CD14-positive monocyte (primary cell): ENCODE data around the gene GLI3. TPM values are rescaled to one million over a fixed set of nuclear protein-coding genes. Genes with fewer than 3 reads are reported as not detected.

Experiments
- DNase-seq, 3 donors: peaks; one replicate each; pipeline ENCODE4 v3.0.0-alpha.2; 2011 to 2022
- H2AFZ ChIP-seq: 2 replicates; pipeline ENCODE4 v1.6.0; 2012; ENCODE audit warnings: mild to moderate bottlenecking, low read depth, low read length, inconsistent platforms; ENCODE audit not compliant: insufficient read depth, poor library complexity, severe bottlenecking
- H3K27ac ChIP-seq, 2 donors: 1 replicate in 1 of 2; 2 replicates in 1 of 2; pipeline ENCODE4 v1.5.1; 2012 to 2013; ENCODE audit warnings: low read length in 2 of 2, control low read depth in 1 of 2, inconsistent platforms in 1 of 2, low read depth in 1 of 2, mild to moderate bottlenecking in 1 of 2
- H3K27me3 ChIP-seq, 2 donors: one replicate each; pipeline versions ENCODE4 v1.6.0 to v1.6.1; 2011 to 2013; ENCODE audit warnings: low read length in 2 of 2; ENCODE audit not compliant: control insufficient read depth in 2 of 2, insufficient read depth in 2 of 2
- H3K36me3 ChIP-seq, 2 donors: replicated peaks in 1 of 2; 1 replicate in 1 of 2; 2 replicates in 1 of 2; pipeline versions ENCODE4 v1.5.1 to v1.6.1; 2012 to 2013; ENCODE audit warnings: low read length in 2 of 2, control low read depth in 1 of 2, inconsistent platforms in 1 of 2, mild to moderate bottlenecking in 1 of 2; ENCODE audit not compliant: insufficient read depth in 2 of 2, control insufficient read depth in 1 of 2
- H3K4me1 ChIP-seq, 2 donors: 1 replicate in 1 of 2; 2 replicates in 1 of 2; pipeline versions ENCODE4 v1.5.1 to v1.6.1; 2012 to 2013; ENCODE audit warnings: low read length in 2 of 2, control low read depth in 1 of 2, inconsistent platforms in 1 of 2, mild to moderate bottlenecking in 1 of 2, moderate library complexity in 1 of 2; ENCODE audit not compliant: insufficient read depth in 2 of 2, control insufficient read depth in 1 of 2
- H3K4me2 ChIP-seq: replicated peaks from 2 replicates; pipeline ENCODE3; 2012; ENCODE audit warnings: low read length, moderate library complexity, mild to moderate bottlenecking; ENCODE audit not compliant: poor library complexity, severe bottlenecking; ENCODE audit errors: extremely low read depth
- H3K4me3 ChIP-seq, 3 experiments: fragments of 200-600 bp in 1 of 3; sonication (generic) in 1 of 3; replicated peaks in 1 of 3; 1 replicate in 2 of 3; 2 replicates in 1 of 3; pipeline ENCODE4 v1.5.1; 2011 to 2013; ENCODE audit warnings: low read length in 3 of 3, mild to moderate bottlenecking in 3 of 3, control low read depth in 2 of 3, low read depth in 2 of 3, inconsistent platforms in 1 of 3, moderate library complexity in 1 of 3
- H3K79me2 ChIP-seq: 2 replicates; pipeline ENCODE4 v1.6.0; 2012; ENCODE audit warnings: mild to moderate bottlenecking, control low read depth, inconsistent platforms, low read length, moderate library complexity; ENCODE audit not compliant: insufficient read depth
- H3K9ac ChIP-seq: 2 replicates; pipeline ENCODE4 v1.6.0; 2017; ENCODE audit warnings: low read length, mild to moderate bottlenecking; ENCODE audit not compliant: insufficient read depth, poor library complexity, severe bottlenecking
- H3K9me3 ChIP-seq, 2 donors: replicated peaks in 1 of 2; 1 replicate in 1 of 2; 2 replicates in 1 of 2; pipeline versions ENCODE4 v1.5.1 to v1.6.1; 2012 to 2013; ENCODE audit warnings: low read length in 2 of 2, control low read depth in 1 of 2; ENCODE audit not compliant: control insufficient read depth in 1 of 2, insufficient read depth in 1 of 2
- H4K20me1 ChIP-seq: 2 replicates; pipeline ENCODE4 v1.6.0; 2012; ENCODE audit warnings: mild to moderate bottlenecking, low read length, control low read depth, moderate library complexity; ENCODE audit not compliant: insufficient read depth
- H3K27ac Mint-ChIP-seq, 7 donors: one replicate each; pipeline ENCODE4 v1.8.0; 2020; ENCODE audit warnings: mild to moderate bottlenecking in 7 of 7, mixed read lengths in 7 of 7, moderate library complexity in 6 of 7, inconsistent platforms in 2 of 7
- H3K27me3 Mint-ChIP-seq, 3 donors: one replicate each; pipeline ENCODE4 v1.8.0; 2021 to 2022; ENCODE audit warnings: low read depth in 3 of 3, mild to moderate bottlenecking in 3 of 3, mixed read lengths in 3 of 3, moderate library complexity in 3 of 3, inconsistent platforms in 1 of 3
- H3K36me3 Mint-ChIP-seq, 2 donors: one replicate each; pipeline ENCODE4 v1.8.0; 2020; ENCODE audit warnings: mixed read lengths in 2 of 2, inconsistent platforms in 1 of 2, mild to moderate bottlenecking in 1 of 2
- H3K4me1 Mint-ChIP-seq: one replicate; pipeline ENCODE4 v1.8.0; 2020; ENCODE audit warnings: mild to moderate bottlenecking, mixed read lengths
- H3K4me3 Mint-ChIP-seq, 2 donors: one replicate each; pipeline ENCODE4 v1.8.0; 2020; ENCODE audit warnings: mild to moderate bottlenecking in 2 of 2, mixed read lengths in 2 of 2, moderate library complexity in 1 of 2
- H3K9me3 Mint-ChIP-seq, 7 donors: one replicate each; pipeline ENCODE4 v1.8.0; 2020 to 2022; ENCODE audit warnings: mixed read lengths in 7 of 7, mild to moderate bottlenecking in 6 of 7, moderate library complexity in 6 of 7, inconsistent platforms in 2 of 7
- CTCF ChIP-seq: fragments of 200-600 bp; IDR thresholded peaks from one replicate; pipeline ENCODE4 v1.8.0; 2022; ENCODE audit warnings: antibody characterized with exemption, mild to moderate bottlenecking
- WGBS: methylation state at CpG from one replicate; pipeline ENCODE4 v1.1.5; 2013; ENCODE audit warnings: missing lambda C conversion rate; ENCODE audit not compliant: insufficient coverage; 5-methylcytosine and 5-hydroxymethylcytosine counted together
- intact Hi-C, 2 donors: fragments of 100-400 bp; cut with micrococcal nuclease; formaldehyde crosslinking; loops; one replicate each; pipeline versions ENCODE4 v1.15.0 to v1.15.1; 2023
- polyA plus RNA-seq, 3 donors: library from polyadenylated mRNA; depleted of rRNA in 1 of 3; unstranded in 2 of 3; stranded (reverse) in 1 of 3; fragments of 300-500 nt in 2 of 3; fragments of >200 nt in 1 of 3; fragmentation: Illumina TruSeq in 2 of 3; gene quantifications; 1 replicate in 2 of 3; 2 replicates in 1 of 3; pipeline ENCODE4 v1.2.3, GENCODE V29; 2012 to 2021

Gene GLI3
- polyA plus RNA-seq, 3 donors = not detected

GRCh38 chr7:42254217-42254616 is 17.2 kb upstream of the GLI3 start:
- H4K20me1 ChIP-seq = no peaks in the 10 kb centered on the region
- intact Hi-C loops = no loop called here
- Mint-ChIP-seq H3K27me3 (peaks cover 3 to 5% (median 4%) of the 10 kb centered on the region in 3 donors), H3K4me3 (no peak overlapping the region), H3K9me3 (peaks cover 0 to 8% (median 2%) of the 10 kb centered on the region in 7 donors), H3K4me1 (no peaks in the 10 kb centered on the region), H3K36me3 (no peaks in the 10 kb centered on the region), H3K27ac (no peak overlapping the region)
- no peaks in the 10 kb centered on the region for H3K36me3 ChIP-seq
- no peaks in the 10 kb centered on the region for H3K9me3 ChIP-seq
- TF ChIP-seq CTCF = no peak
- H3K79me2 ChIP-seq = no peaks in the 10 kb centered on the region
- H3K9ac ChIP-seq = no peak overlapping the region
- no peak overlapping the region for H3K27ac ChIP-seq
- H3K27me3 ChIP-seq = peaks cover 0 to 2% of the 10 kb centered on the region in 2 donors
- DNase-seq = peak in 2 of 3 donors; percentile 21 to 22
- no peak overlapping the region for H2AFZ ChIP-seq
- no peak overlapping the region for H3K4me2 ChIP-seq
- H3K4me1 ChIP-seq = no peaks in the 10 kb centered on the region
- no peak overlapping the region for H3K4me3 ChIP-seq
- WGBS = 31% methylated on average over 1 of the region's 5 CpGs

GRCh38 chr7:42253316-42253715 is 16.3 kb upstream of the GLI3 start:
- no peaks in the 10 kb centered on the region for H3K4me1 Mint-ChIP-seq
- H3K27me3 Mint-ChIP-seq = peaks cover 3 to 5% (median 4%) of the 10 kb centered on the region in 3 donors
- peaks cover 0 to 8% (median 2%) of the 10 kb centered on the region in 7 donors for H3K9me3 Mint-ChIP-seq
- H3K36me3 ChIP-seq = no peaks in the 10 kb centered on the region
- H3K4me3 Mint-ChIP-seq = no peak overlapping the region
- H2AFZ ChIP-seq = no peak overlapping the region
- no peak for TF ChIP-seq CTCF
- no peak overlapping the region for H3K27ac ChIP-seq
- H3K9ac ChIP-seq = no peak overlapping the region
- H3K4me2 ChIP-seq = no peak overlapping the region
- H3K4me3 ChIP-seq = no peak overlapping the region
- H3K36me3 Mint-ChIP-seq = no peaks in the 10 kb centered on the region
- DNase-seq = no peak
- no peaks in the 10 kb centered on the region for H4K20me1 ChIP-seq
- H3K27ac Mint-ChIP-seq = no peak overlapping the region
- H3K9me3 ChIP-seq = no peaks in the 10 kb centered on the region
- H3K27me3 ChIP-seq = no peaks in the 10 kb centered on the region
- no peaks in the 10 kb centered on the region for H3K4me1 ChIP-seq
- WGBS = 100% methylated on average over 3 of the region's 3 CpGs
- intact Hi-C loops = no loop called here
- H3K79me2 ChIP-seq = no peaks in the 10 kb centered on the region
